PC-3 (cell line): ENCODE measurements around the gene SPTSSB.

ENCODE experiments used
- EZH2 ChIP-seq: fragments of 300-600 bp; sonication (generic); IDR thresholded peaks from one replicate; pipeline ENCODE4 v1.6.1; 2017; ENCODE audit warnings: antibody characterized with exemption, mild to moderate bottlenecking, low read length; ENCODE audit not compliant: unreplicated experiment
- EZH2phosphoT487 ChIP-seq: fragments of 300-600 bp; sonication (generic); IDR thresholded peaks from 2 replicates; pipeline ENCODE4 v1.6.1; 2018; ENCODE audit warnings: mild to moderate bottlenecking, antibody characterized with exemption, low read length, borderline replicate concordance
- TF ChIP-seq, protein P1 (sequence below): fragments of 300-600 bp; sonication (generic); conservative IDR thresholded peaks from 2 replicates; pipeline ENCODE4 v1.5.1; 2017; ENCODE audit warnings: antibody characterized with exemption, low read depth, mild to moderate bottlenecking, low read length

DNA sequence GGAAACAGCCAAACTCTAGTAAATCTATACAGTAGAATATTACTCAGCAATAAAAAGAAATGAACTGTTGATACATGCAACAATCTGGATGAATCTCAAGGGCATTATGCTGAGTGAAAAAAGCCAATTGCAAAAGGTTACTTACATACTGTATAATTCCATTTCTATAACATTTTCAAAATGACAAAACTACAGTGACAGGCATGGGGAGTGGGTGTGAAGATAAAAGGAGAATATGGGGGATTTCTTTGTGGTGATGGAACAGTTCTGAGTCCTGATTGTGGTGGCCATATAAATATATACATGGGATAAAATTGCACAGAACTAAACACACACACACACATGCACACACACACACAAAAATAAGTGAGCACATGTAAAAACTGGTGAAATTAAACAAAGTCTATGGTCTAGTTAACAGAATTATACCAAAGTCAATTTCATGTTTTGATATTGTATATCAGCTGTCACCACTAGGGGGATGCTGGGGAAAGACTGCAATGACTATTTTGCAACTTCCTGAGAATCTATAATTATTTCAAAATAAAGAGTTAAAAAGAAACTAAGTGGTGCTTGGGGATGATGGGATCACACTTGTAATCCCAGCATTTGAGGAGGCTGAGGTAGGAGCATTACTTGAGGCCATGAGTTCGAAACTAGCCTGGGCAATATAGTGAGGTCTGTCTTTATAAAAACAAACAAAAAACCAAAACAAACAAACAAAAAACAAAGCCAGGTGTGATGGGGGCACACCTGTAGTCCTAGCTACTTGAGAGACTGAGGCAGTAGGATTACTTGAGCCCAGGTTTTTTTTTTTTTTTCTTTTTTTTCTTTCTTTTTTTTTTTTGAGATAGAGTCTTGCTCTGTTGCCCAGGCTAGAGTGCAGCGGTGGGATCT lies 66.0 kb downstream of the SPTSSB start:
- TF ChIP-seq, protein P1, sequence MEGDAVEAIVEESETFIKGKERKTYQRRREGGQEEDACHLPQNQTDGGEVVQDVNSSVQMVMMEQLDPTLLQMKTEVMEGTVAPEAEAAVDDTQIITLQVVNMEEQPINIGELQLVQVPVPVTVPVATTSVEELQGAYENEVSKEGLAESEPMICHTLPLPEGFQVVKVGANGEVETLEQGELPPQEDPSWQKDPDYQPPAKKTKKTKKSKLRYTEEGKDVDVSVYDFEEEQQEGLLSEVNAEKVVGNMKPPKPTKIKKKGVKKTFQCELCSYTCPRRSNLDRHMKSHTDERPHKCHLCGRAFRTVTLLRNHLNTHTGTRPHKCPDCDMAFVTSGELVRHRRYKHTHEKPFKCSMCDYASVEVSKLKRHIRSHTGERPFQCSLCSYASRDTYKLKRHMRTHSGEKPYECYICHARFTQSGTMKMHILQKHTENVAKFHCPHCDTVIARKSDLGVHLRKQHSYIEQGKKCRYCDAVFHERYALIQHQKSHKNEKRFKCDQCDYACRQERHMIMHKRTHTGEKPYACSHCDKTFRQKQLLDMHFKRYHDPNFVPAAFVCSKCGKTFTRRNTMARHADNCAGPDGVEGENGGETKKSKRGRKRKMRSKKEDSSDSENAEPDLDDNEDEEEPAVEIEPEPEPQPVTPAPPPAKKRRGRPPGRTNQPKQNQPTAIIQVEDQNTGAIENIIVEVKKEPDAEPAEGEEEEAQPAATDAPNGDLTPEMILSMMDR = peak; percentile 89
- no peak for TF ChIP-seq EZH2phosphoT487
- TF ChIP-seq EZH2 = no peak
